Calu3 (cell line): ENCODE measurements around the gene SEPTIN10. TPM values are rescaled to one million over a fixed set of nuclear protein-coding genes. Genes with fewer than 3 reads are reported as not detected.

Source experiments
- BruUV-seq: library from RNA; stranded (reverse); fragments of 400-500 nt; replicated peaks from 2 replicates; lab custom pipeline; 2021; lab: Mats Ljungman, UMichigan
- CTCF ChIA-PET: fragments of 300-600 bp; sonication (Branson Sonifier 250); formaldehyde crosslinking; loops from one replicate; lab custom pipeline; 2022; ENCODE audit warnings: antibody characterized with exemption; lab: Charles Lee
- DNase-seq: peaks from one replicate; pipeline ENCODE4 v3.0.0; 2022
- H3K27ac Mint-ChIP-seq: one replicate; pipeline ENCODE4 v1.8.0; 2022; ENCODE audit warnings: mixed read lengths; ENCODE audit not compliant: unreplicated experiment
- H3K27me3 Mint-ChIP-seq: one replicate; pipeline ENCODE4 v1.8.0; 2022; ENCODE audit warnings: mixed read lengths; ENCODE audit not compliant: unreplicated experiment
- H3K36me3 Mint-ChIP-seq: one replicate; pipeline ENCODE4 v1.8.0; 2022; ENCODE audit warnings: mild to moderate bottlenecking, moderate library complexity, mixed read lengths; ENCODE audit not compliant: insufficient read depth, unreplicated experiment
- H3K4me1 Mint-ChIP-seq: one replicate; pipeline ENCODE4 v1.8.0; 2022; ENCODE audit warnings: mild to moderate bottlenecking, low read depth, mixed read lengths; ENCODE audit not compliant: unreplicated experiment
- H3K4me3 Mint-ChIP-seq: one replicate; pipeline ENCODE4 v1.8.0; 2022; ENCODE audit warnings: mild to moderate bottlenecking, low read depth, moderate library complexity, mixed read lengths; ENCODE audit not compliant: unreplicated experiment
- H3K9me3 Mint-ChIP-seq: one replicate; pipeline ENCODE4 v1.8.0; 2022; ENCODE audit warnings: low read depth, mixed read lengths; ENCODE audit not compliant: unreplicated experiment
- intact Hi-C: fragments of 100-400 bp; cut with micrococcal nuclease; formaldehyde crosslinking; loops from one replicate; pipeline ENCODE4 v1.10.0; 2022; ENCODE audit not compliant: unreplicated experiment
- total RNA-seq: library from RNA; stranded (reverse); gene quantifications from 2 replicates; pipeline ENCODE4 v1.2.3, GENCODE V29; 2022
- TF ChIP-seq, protein P1 (sequence below): fragments of 200-600 bp; IDR thresholded peaks from one replicate; pipeline ENCODE4 v1.8.0; 2022; ENCODE audit warnings: antibody characterized with exemption; ENCODE audit not compliant: unreplicated experiment

The SEPTIN10 gene
- total RNA-seq, 1 experiment from 2014 or later = 72.2 TPM

DNA sequence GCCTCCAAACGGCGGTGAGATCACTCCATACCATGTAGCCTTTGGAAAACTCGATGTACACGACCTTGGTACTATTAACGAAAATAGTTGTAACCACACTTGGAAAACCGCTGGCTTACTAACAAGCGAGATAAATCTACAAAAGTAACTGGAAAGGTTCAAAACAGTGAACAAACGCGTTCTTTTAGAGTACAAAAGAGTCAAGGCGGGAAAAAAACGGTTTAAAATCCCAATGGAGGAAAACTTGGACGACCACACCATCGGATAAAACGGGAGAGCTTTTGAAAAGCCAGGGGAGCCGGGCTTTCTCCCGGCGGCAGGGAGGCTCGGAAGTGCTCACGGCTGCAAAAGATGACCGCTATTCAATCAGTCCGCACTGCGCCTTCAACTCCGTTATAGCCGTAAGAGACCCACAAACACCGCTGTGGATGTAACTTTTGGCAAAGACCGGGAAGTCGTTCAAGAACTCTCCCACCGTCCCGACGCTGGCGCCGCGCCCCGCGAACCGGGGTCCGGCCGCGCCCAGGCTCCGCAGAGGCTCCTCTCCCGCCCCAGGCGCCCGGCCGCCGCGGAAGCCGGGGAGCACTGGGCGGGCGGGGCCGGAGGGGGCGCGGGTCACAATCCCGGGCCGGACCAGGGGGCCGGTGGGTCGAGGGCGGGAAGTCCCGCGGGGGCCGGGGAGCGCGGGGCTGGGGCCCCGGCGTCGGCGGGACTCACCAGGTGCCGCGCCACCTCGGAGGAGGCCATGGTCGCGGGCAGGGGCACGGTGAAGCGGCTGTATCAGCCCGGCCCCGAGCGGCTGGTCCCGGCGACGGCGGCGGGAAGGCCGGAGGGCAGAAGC lies 465 bp downstream of the SEPTIN10 start:
- CTCF ChIA-PET = interaction anchor here (0.6 to 2.2 kb wide), 6 partner anchors 14 to 113 kb away, joined by 3 to 5 read pairs (median 3); no protein-coding TSS in a partner anchor
- intact Hi-C loops = loop anchor here (5.0 kb wide), 1 partner anchor 104 kb away; no protein-coding TSS in a partner anchor
- TF ChIP-seq, protein P1, sequence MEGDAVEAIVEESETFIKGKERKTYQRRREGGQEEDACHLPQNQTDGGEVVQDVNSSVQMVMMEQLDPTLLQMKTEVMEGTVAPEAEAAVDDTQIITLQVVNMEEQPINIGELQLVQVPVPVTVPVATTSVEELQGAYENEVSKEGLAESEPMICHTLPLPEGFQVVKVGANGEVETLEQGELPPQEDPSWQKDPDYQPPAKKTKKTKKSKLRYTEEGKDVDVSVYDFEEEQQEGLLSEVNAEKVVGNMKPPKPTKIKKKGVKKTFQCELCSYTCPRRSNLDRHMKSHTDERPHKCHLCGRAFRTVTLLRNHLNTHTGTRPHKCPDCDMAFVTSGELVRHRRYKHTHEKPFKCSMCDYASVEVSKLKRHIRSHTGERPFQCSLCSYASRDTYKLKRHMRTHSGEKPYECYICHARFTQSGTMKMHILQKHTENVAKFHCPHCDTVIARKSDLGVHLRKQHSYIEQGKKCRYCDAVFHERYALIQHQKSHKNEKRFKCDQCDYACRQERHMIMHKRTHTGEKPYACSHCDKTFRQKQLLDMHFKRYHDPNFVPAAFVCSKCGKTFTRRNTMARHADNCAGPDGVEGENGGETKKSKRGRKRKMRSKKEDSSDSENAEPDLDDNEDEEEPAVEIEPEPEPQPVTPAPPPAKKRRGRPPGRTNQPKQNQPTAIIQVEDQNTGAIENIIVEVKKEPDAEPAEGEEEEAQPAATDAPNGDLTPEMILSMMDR = no peak
- DNase-seq = no peak
- no peaks in the 10 kb centered on the region for H3K9me3 Mint-ChIP-seq
- peak overlapping the region; percentile 92 for H3K27ac Mint-ChIP-seq
- no peaks in the 10 kb centered on the region for H3K27me3 Mint-ChIP-seq
- H3K4me3 Mint-ChIP-seq = peak overlapping the region; percentile 73
- peaks cover 15% of the 10 kb centered on the region for H3K4me1 Mint-ChIP-seq
- BruUV-seq = no TSS peak
- H3K36me3 Mint-ChIP-seq = peaks cover 47% of the 10 kb centered on the region

DNA sequence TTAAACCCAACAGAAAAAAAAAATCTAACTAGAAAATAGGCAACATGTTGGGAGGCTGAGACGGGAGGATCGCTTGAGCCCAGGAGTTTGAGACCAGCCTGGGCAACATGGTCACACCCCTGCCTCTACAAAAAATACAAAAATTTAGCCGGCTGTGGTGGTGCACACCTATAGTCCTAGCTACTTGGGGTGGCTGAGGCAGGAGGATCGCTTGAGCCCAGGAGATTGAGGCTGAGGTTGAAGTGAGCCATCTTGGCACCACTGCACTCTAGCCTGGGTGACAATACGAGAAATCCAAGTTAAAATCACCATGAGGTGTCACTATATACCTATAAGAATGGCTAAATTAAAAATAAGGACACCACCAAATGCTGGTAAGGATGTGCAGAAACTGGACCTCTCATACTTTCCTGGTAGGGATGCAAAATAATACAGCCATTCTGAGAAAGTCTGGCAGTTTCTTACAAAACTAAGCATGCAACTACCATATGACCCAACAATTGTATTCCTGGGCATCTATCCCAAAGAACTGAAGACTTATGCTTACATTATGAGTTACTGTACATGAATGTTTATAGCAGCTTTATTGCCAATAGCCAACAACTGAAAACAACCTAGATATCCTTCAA lies 2.2 kb downstream of the SEPTIN10 start:
- DNase-seq = no peak
- CTCF ChIA-PET = interaction anchor here (0.6 kb wide), 1 partner anchor 91 kb away, joined by 4 read pairs; no protein-coding TSS in a partner anchor
- BruUV-seq = no TSS peak
- peak overlapping the region; percentile 92 for H3K27ac Mint-ChIP-seq
- H3K4me1 Mint-ChIP-seq = peaks cover 26% of the 10 kb centered on the region
- peak overlapping the region; percentile 73 for H3K4me3 Mint-ChIP-seq
- intact Hi-C loops = loop anchor here (2.0 to 5.0 kb wide), 2 partner anchors 106 to 125 kb away; no protein-coding TSS in a partner anchor
- H3K9me3 Mint-ChIP-seq = no peaks in the 10 kb centered on the region
- TF ChIP-seq, protein P1 = no peak
- peaks cover 47% of the 10 kb centered on the region for H3K36me3 Mint-ChIP-seq
- H3K27me3 Mint-ChIP-seq = no peaks in the 10 kb centered on the region

DNA sequence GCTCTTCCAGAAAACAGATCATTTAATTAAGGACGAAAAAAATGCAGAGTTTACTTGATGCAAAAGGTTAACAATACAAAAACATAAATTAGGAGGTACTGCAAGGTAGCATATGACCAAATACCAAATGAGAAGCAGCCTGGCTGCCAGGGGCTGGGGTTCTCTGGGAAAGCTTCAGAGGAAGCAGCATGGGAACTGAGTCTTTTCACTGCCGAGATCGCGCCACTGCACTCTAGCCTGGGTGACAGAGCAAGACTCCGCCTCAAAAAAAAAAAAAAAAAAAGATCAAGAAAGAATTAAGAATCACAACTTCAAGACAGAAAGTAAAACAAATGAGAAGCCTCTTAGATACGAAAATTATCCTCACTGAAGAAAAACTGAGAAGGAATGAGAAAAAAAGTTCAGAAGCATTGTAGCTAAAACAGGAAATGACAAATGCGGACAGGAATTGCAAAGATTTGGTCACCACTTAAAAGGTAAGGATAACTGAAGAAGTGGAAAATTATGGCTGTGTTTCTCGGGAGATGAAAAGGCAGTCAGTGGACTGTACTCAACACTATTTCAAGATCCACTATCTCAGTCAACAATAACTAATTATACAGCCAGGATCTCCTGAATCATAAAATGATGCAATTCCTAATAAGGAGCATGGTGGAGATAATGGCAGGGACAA lies 4.3 kb downstream of the SEPTIN10 start:
- Mint-ChIP-seq H3K27ac (peak overlapping the region; percentile 88), H3K27me3 (no peaks in the 10 kb centered on the region), H3K4me1 (peaks cover 33% of the 10 kb centered on the region), H3K9me3 (no peaks in the 10 kb centered on the region), H3K4me3 (peak overlapping the region; percentile 63), H3K36me3 (peaks cover 29% of the 10 kb centered on the region)
- no peak for DNase-seq
- no TSS peak for BruUV-seq
- CTCF ChIA-PET = interaction anchor here (0.7 to 1.2 kb wide), 2 partner anchors 7 to 55 kb away, joined by 3 to 6 read pairs; no protein-coding TSS in a partner anchor
- intact Hi-C loops = loop anchor here (2.0 to 5.0 kb wide), 3 partner anchors 62 to 127 kb away; no protein-coding TSS in a partner anchor
- TF ChIP-seq, protein P1 = no peak

DNA sequence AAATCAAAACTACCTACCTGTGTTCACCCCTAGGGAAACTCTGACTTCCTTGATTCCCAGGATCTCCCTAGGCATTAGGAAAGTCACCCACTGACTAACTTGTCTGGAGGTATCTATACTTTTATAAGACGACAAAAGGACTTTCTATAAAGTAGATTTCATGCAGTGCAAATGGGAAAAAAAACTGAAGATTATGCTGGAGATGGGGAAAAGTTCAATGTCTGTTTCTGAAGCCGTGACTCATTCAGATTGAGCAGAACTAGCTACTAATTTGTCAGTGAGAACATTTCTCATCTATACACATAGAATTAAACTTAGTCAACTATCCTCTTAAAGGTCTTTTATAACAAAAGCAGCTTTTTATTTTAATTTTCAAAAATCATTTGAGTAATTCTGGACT lies 6.0 kb downstream of the SEPTIN10 start:
- TF ChIP-seq, protein P1 = no peak
- no peaks in the 10 kb centered on the region for H3K9me3 Mint-ChIP-seq
- peaks cover 15% of the 10 kb centered on the region for H3K36me3 Mint-ChIP-seq
- H3K27me3 Mint-ChIP-seq = no peaks in the 10 kb centered on the region
- BruUV-seq = no TSS peak
- intact Hi-C loops = loop anchor here (5.0 kb wide), 1 partner anchor 60 kb away; no protein-coding TSS in a partner anchor
- H3K4me1 Mint-ChIP-seq = peaks cover 33% of the 10 kb centered on the region
- no peak for DNase-seq
- CTCF ChIA-PET = interaction anchor here (0.6 kb wide), 3 partner anchors 62 to 111 kb away, joined by 3 to 11 read pairs (median 3); no protein-coding TSS in a partner anchor
- peak overlapping the region; percentile 42 for H3K4me3 Mint-ChIP-seq
- H3K27ac Mint-ChIP-seq = peak overlapping the region; percentile 85
